Measurements from ENCODE around the gene UBE2F.
"Not testable (repeated sequence)": the region's sequence is repeated elsewhere in the genome, so short reads cannot be mapped to it uniquely, and the experiment has no call there.

The UBE2F gene

DNA sequence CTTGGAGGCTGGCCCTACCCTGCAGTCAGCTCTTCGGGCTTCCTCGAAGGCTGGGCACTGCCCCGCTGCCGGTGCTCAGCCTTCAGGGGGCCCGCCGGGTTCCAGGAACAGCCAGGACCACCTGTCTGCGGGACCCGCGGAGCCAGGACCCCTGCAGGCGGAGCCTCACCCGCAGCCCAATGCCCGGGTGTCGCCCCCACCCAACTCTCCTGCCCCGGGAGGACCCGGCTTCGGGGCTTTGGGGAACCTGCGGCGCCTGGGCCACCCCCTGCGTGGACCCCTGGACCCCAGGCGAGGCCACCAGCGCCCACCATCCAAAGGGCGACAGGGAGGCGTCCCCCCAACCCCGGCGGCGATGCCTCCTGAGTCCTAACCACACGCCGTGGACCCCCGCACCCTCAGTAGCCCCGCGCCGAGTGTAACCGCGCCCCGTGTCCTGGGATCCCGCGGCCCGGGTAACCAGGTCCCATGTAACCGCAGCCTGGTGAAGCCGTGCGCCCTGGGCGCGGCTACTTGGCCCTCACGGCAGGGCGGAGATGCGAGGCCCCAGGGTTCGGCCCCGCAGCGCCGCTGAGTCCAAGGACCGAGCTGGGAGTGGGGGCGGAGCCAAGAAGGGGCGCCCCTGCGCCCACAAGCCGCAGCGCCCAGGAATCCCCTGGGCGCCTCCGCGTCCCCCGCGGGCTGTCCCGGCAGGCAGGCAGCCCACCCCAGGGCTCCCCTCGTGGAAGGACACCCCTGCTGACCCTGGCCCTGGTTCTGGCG, 11.0 kb upstream of the UBE2F start:
- TF ChIP-seq, protein P1, sequence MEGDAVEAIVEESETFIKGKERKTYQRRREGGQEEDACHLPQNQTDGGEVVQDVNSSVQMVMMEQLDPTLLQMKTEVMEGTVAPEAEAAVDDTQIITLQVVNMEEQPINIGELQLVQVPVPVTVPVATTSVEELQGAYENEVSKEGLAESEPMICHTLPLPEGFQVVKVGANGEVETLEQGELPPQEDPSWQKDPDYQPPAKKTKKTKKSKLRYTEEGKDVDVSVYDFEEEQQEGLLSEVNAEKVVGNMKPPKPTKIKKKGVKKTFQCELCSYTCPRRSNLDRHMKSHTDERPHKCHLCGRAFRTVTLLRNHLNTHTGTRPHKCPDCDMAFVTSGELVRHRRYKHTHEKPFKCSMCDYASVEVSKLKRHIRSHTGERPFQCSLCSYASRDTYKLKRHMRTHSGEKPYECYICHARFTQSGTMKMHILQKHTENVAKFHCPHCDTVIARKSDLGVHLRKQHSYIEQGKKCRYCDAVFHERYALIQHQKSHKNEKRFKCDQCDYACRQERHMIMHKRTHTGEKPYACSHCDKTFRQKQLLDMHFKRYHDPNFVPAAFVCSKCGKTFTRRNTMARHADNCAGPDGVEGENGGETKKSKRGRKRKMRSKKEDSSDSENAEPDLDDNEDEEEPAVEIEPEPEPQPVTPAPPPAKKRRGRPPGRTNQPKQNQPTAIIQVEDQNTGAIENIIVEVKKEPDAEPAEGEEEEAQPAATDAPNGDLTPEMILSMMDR (IDR thresholded peaks at IDR 0.05; ENCODE audit: low read depth, low read length) = no peak
- no peak for TF ChIP-seq EZH2phosphoT487 (IDR thresholded peaks at IDR 0.05; ENCODE audit: low read depth)

DNA sequence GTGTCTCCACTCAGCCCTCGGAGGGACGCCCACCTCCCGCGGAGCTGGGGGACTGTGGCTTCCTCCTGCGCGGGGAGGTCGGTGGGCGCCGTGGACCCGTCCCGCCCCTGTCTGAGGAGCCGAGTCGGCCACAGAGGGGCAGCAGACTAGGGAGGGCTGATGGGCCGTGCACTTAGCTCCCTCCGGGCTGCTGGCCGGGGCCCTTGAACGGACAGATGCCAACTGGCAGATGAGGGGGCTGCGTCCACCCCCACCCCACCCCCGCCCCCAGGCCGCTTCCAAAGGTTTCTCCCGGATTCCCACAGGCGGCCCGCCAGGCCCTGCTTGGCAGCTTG, 10.4 kb upstream of the UBE2F start:
- H3K36me3 ChIP-seq (replicated peaks; ENCODE audit: low read depth, low read length) = no peaks in the 10 kb centered on the region
- no peak overlapping the region for H3K27ac ChIP-seq (ENCODE audit: low read length)
- no peaks in the 10 kb centered on the region for H4K20me1 ChIP-seq (ENCODE audit: insufficient read depth, low read length)
- H3K4me1 ChIP-seq (ENCODE audit: low read length) = no peaks in the 10 kb centered on the region
- H3K9me3 ChIP-seq (ENCODE audit: insufficient read depth, low read length) = no peaks in the 10 kb centered on the region
- no peak overlapping the region for H3K4me2 ChIP-seq (ENCODE audit: low read length)
- no peaks in the 10 kb centered on the region for H3K79me2 ChIP-seq (ENCODE audit: low read length)
- no peak overlapping the region for H3K4me3 ChIP-seq (ENCODE audit: low read length)
- no peaks in the 10 kb centered on the region for H3K27me3 ChIP-seq (ENCODE audit: low read depth, low read length)
- H2AFZ ChIP-seq (ENCODE audit: low read depth, low read length) = no peak overlapping the region
- TF ChIP-seq, protein P1 (IDR thresholded peaks at IDR 0.05; ENCODE audit: low read depth, low read length) = no peak
- no peak for TF ChIP-seq EZH2phosphoT487 (IDR thresholded peaks at IDR 0.05; ENCODE audit: low read depth)
- H3K9ac ChIP-seq (ENCODE audit: low read length) = no peak overlapping the region

More for the DNA sequence above, 11.0 kb upstream of the UBE2F start:
- Histone ChIP-seq H3K79me2 (ENCODE audit: low read length) (no peaks in the 10 kb centered on the region), H3K4me1 (ENCODE audit: low read length) (no peaks in the 10 kb centered on the region), H3K27ac (ENCODE audit: low read length) (no peak overlapping the region), H4K20me1 (ENCODE audit: insufficient read depth, low read length) (no peaks in the 10 kb centered on the region), H2AFZ (ENCODE audit: low read depth, low read length) (no peak overlapping the region), H3K27me3 (ENCODE audit: low read depth, low read length) (no peaks in the 10 kb centered on the region), H3K4me2 (ENCODE audit: low read length) (no peak overlapping the region), H3K36me3 (replicated peaks; ENCODE audit: low read depth, low read length) (no peaks in the 10 kb centered on the region), H3K4me3 (ENCODE audit: low read length) (no peak overlapping the region), H3K9me3 (ENCODE audit: insufficient read depth, low read length) (no peaks in the 10 kb centered on the region), H3K9ac (ENCODE audit: low read length) (no peak overlapping the region)

- no peaks in the 10 kb centered on the region for H3K9me3 ChIP-seq (ENCODE audit: insufficient read depth, low read length)
- no peaks in the 10 kb centered on the region for H3K79me2 ChIP-seq (ENCODE audit: low read length)
- no peak overlapping the region for H3K4me3 ChIP-seq (ENCODE audit: low read length)
- H2AFZ ChIP-seq (ENCODE audit: low read depth, low read length) = no peak overlapping the region
- no peaks in the 10 kb centered on the region for H3K27me3 ChIP-seq (ENCODE audit: low read depth, low read length)
- peaks cover 4% of the 10 kb centered on the region; the same call in 1 of the 2 replicates for H3K4me1 ChIP-seq (ENCODE audit: low read length)
- TF ChIP-seq EZH2phosphoT487 (IDR thresholded peaks at IDR 0.05; ENCODE audit: low read depth) = no peak
- no peak overlapping the region for H3K9ac ChIP-seq (ENCODE audit: low read length)
- no peaks in the 10 kb centered on the region for H3K36me3 ChIP-seq (replicated peaks; ENCODE audit: low read depth, low read length)
- no peaks in the 10 kb centered on the region for H4K20me1 ChIP-seq (ENCODE audit: insufficient read depth, low read length)
- no peak overlapping the region for H3K4me2 ChIP-seq (ENCODE audit: low read length)
- no peak overlapping the region for H3K27ac ChIP-seq (ENCODE audit: low read length)
Measured at GRCh38 chr2:237961637-237962036, 5.2 kb upstream of the UBE2F start.

DNA sequence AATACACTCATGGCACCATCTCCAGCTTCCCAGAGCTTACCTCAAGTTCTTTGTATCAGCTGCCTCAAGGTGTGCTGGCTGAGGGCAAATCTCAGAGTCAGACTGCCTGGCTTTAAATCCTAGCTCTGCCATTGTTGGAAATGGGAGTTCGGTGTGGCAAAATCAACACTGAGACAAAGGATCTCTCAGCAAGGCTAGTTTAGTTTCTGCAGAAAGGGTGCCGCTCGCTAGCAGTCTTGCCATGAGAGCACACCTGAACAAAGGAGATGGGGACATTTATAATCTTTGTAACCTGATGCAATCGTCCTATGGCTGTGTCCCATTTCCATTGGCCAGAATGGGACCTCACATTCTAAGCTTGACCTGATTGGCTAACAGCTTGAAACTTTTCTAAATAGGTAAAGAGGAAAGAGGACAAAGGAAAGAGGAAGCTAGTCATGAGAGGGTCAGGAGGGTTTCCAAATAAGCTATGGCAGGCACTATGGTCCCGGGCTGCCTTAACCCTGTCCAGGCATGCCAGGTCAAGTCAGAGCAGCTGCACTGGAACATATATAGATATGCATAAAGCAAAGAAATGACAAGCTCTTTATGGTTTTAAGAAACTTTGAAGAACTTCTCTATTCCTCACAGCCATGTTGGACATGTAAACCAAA, 4.3 kb upstream of the UBE2F start:
- Histone ChIP-seq H3K4me1 (ENCODE audit: low read length) (peaks cover 4% of the 10 kb centered on the region; the same call in 1 of the 2 replicates), H3K79me2 (ENCODE audit: low read length) (peaks cover 6% of the 10 kb centered on the region), H3K4me2 (ENCODE audit: low read length) (no peak overlapping the region), H3K9ac (ENCODE audit: low read length) (no peak overlapping the region), H3K4me3 (ENCODE audit: low read length) (no peak overlapping the region), H3K9me3 (ENCODE audit: insufficient read depth, low read length) (no peaks in the 10 kb centered on the region), H2AFZ (ENCODE audit: low read depth, low read length) (no peak overlapping the region), H3K27ac (ENCODE audit: low read length) (no peak overlapping the region), H3K36me3 (replicated peaks; ENCODE audit: low read depth, low read length) (no peaks in the 10 kb centered on the region), H3K27me3 (ENCODE audit: low read depth, low read length) (no peaks in the 10 kb centered on the region), H4K20me1 (ENCODE audit: insufficient read depth, low read length) (no peaks in the 10 kb centered on the region)
- TF ChIP-seq, protein P1 (IDR thresholded peaks at IDR 0.05; ENCODE audit: low read depth, low read length) = no peak
- no peak for TF ChIP-seq EZH2phosphoT487 (IDR thresholded peaks at IDR 0.05; ENCODE audit: low read depth)

GRCh38 chr2:237963490-237963991, 3.3 kb upstream of the UBE2F start:
- not testable (repeated sequence) for H3K4me2 ChIP-seq (ENCODE audit: low read length); H3K36me3 ChIP-seq (replicated peaks; ENCODE audit: low read depth, low read length); H4K20me1 ChIP-seq (ENCODE audit: insufficient read depth, low read length); H3K27ac ChIP-seq (ENCODE audit: low read length); H3K9ac ChIP-seq (ENCODE audit: low read length); H3K9me3 ChIP-seq (ENCODE audit: insufficient read depth, low read length); H3K4me3 ChIP-seq (ENCODE audit: low read length); H3K27me3 ChIP-seq (ENCODE audit: low read depth, low read length); H2AFZ ChIP-seq (ENCODE audit: low read depth, low read length)
- peaks cover 15% of the 10 kb centered on the region for H3K79me2 ChIP-seq (ENCODE audit: low read length)
- peaks cover 12% of the 10 kb centered on the region for H3K4me1 ChIP-seq (ENCODE audit: low read length)
